Astrocyte (in vitro differentiated cells and primary cell): ENCODE data around the gene GIMAP1.

ENCODE experiments used
- CTCF ChIP-seq: IDR thresholded peaks from 2 replicates; pipeline ENCODE4 v1.5.1; 2011; ENCODE audit warnings: low read depth, mild to moderate bottlenecking, inconsistent platforms, low read length, moderate library complexity; ENCODE audit not compliant: insufficient read depth
- EZH2 ChIP-seq: IDR thresholded peaks from 2 replicates; pipeline ENCODE4 v1.6.1; 2012; ENCODE audit warnings: mild to moderate bottlenecking, low read length, inconsistent platforms; ENCODE audit not compliant: insufficient read depth

GRCh38 chr7:150695654-150696053 lies 20.8 kb upstream of the GIMAP1 start:
- TF ChIP-seq CTCF: no peak
- TF ChIP-seq EZH2: no peak
